H1 (cell line): Measurements from ENCODE around the gene RAB35. TPM values are rescaled to one million over a fixed set of nuclear protein-coding genes. Genes with fewer than 3 reads are reported as not detected.

Source experiments
- EZH2 ChIP-seq: fragments of 200-600 bp; sonication (generic); IDR thresholded peaks from 2 replicates; pipeline ENCODE4 v1.7.1; 2012; ENCODE audit warnings: low read depth, mild to moderate bottlenecking, moderate library complexity, low read length, inconsistent platforms; ENCODE audit not compliant: severe bottlenecking
- JUND ChIP-seq: IDR thresholded peaks from 2 replicates; pipeline ENCODE4 v1.6.1; 2011; ENCODE audit warnings: mild to moderate bottlenecking, improper control_type of control experiment, low read length
- polyA plus RNA-seq, 7 experiments: library from polyadenylated mRNA; depleted of rRNA in 3 of 7; stranded (reverse) in 5 of 7; unstranded in 2 of 7; fragments of >200 nt in 5 of 7; fragments of 200-250 nt in 2 of 7; gene quantifications; 1 replicate in 5 of 7; 2 replicates in 1 of 7; 4 replicates in 1 of 7; pipeline versions ENCODE4 v1.2.1 to v1.2.3, GENCODE V29; 2011 to 2013; ENCODE audit warnings: missing spikeins in 2 of 7, mixed read lengths in 2 of 7
- total RNA-seq: library from RNA; stranded (reverse); fragmentation: NEBNext Ultra II Directional; extraction: Animal tissue kit (Norgen Biotek cat#: 25700); gene quantifications from 2 replicates; pipeline ENCODE4 v1.2.1, GENCODE V29; 2021
- TF ChIP-seq, protein P1 (sequence below): fragments of 300-600 bp; sonication (generic); IDR thresholded peaks from 2 replicates; pipeline ENCODE4 v1.7.1; 2012; ENCODE audit warnings: low read length, moderate library complexity, mild to moderate bottlenecking, inconsistent platforms; ENCODE audit not compliant: insufficient replicate concordance
- TF ChIP-seq, protein P2 (sequence below), 3 experiments: IDR thresholded peaks; 1 replicate in 2 of 3; 2 replicates in 1 of 3; pipeline versions ENCODE4 v1.5.1 to v1.6.1; 2011; ENCODE audit warnings: low read length in 3 of 3, mild to moderate bottlenecking in 3 of 3, inconsistent platforms in 2 of 3, low read depth in 1 of 3, moderate library complexity in 1 of 3; ENCODE audit not compliant: insufficient read depth in 1 of 3; ENCODE audit errors: control extremely low read depth in 1 of 3
- TF ChIP-seq, protein P3 (sequence below): IDR thresholded peaks from 2 replicates; pipeline ENCODE4 v1.6.1; 2011; ENCODE audit warnings: low read depth, mild to moderate bottlenecking, low read length; ENCODE audit not compliant: insufficient read depth

Gene RAB35
- total and polyA plus RNA-seq, 2 of the 8 experiments (the other 6 are each of a cell fraction or from before 2014, with no cell fraction given): 33.4 to 39.0 TPM

DNA sequence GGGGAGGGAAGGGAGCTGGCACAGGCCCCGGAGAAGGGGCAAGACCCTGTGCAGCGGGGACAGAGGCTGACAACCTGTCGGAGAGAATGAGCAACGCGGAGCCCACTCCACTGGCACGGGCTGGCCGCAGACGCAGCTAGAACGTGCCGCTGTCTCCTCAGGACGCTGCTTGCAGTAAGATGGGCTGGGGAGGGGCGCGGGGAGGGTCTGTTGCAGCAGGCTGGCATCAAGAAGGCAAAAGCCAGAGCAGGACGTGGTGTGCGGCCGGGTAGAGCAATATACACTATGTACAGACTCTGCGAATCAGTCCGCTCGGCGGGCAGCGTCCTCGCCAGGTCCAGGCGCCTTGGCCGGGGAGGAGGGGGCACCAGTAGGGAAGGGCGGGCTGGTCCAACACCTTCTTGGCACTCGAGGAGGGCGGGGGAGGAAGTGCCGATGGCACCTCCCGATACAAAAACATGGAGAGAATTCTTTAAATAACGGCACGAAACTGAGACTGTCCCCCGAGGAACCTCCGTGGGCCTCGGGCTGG is 19.8 kb downstream of the RAB35 start (continued):
- TF ChIP-seq, protein P1, sequence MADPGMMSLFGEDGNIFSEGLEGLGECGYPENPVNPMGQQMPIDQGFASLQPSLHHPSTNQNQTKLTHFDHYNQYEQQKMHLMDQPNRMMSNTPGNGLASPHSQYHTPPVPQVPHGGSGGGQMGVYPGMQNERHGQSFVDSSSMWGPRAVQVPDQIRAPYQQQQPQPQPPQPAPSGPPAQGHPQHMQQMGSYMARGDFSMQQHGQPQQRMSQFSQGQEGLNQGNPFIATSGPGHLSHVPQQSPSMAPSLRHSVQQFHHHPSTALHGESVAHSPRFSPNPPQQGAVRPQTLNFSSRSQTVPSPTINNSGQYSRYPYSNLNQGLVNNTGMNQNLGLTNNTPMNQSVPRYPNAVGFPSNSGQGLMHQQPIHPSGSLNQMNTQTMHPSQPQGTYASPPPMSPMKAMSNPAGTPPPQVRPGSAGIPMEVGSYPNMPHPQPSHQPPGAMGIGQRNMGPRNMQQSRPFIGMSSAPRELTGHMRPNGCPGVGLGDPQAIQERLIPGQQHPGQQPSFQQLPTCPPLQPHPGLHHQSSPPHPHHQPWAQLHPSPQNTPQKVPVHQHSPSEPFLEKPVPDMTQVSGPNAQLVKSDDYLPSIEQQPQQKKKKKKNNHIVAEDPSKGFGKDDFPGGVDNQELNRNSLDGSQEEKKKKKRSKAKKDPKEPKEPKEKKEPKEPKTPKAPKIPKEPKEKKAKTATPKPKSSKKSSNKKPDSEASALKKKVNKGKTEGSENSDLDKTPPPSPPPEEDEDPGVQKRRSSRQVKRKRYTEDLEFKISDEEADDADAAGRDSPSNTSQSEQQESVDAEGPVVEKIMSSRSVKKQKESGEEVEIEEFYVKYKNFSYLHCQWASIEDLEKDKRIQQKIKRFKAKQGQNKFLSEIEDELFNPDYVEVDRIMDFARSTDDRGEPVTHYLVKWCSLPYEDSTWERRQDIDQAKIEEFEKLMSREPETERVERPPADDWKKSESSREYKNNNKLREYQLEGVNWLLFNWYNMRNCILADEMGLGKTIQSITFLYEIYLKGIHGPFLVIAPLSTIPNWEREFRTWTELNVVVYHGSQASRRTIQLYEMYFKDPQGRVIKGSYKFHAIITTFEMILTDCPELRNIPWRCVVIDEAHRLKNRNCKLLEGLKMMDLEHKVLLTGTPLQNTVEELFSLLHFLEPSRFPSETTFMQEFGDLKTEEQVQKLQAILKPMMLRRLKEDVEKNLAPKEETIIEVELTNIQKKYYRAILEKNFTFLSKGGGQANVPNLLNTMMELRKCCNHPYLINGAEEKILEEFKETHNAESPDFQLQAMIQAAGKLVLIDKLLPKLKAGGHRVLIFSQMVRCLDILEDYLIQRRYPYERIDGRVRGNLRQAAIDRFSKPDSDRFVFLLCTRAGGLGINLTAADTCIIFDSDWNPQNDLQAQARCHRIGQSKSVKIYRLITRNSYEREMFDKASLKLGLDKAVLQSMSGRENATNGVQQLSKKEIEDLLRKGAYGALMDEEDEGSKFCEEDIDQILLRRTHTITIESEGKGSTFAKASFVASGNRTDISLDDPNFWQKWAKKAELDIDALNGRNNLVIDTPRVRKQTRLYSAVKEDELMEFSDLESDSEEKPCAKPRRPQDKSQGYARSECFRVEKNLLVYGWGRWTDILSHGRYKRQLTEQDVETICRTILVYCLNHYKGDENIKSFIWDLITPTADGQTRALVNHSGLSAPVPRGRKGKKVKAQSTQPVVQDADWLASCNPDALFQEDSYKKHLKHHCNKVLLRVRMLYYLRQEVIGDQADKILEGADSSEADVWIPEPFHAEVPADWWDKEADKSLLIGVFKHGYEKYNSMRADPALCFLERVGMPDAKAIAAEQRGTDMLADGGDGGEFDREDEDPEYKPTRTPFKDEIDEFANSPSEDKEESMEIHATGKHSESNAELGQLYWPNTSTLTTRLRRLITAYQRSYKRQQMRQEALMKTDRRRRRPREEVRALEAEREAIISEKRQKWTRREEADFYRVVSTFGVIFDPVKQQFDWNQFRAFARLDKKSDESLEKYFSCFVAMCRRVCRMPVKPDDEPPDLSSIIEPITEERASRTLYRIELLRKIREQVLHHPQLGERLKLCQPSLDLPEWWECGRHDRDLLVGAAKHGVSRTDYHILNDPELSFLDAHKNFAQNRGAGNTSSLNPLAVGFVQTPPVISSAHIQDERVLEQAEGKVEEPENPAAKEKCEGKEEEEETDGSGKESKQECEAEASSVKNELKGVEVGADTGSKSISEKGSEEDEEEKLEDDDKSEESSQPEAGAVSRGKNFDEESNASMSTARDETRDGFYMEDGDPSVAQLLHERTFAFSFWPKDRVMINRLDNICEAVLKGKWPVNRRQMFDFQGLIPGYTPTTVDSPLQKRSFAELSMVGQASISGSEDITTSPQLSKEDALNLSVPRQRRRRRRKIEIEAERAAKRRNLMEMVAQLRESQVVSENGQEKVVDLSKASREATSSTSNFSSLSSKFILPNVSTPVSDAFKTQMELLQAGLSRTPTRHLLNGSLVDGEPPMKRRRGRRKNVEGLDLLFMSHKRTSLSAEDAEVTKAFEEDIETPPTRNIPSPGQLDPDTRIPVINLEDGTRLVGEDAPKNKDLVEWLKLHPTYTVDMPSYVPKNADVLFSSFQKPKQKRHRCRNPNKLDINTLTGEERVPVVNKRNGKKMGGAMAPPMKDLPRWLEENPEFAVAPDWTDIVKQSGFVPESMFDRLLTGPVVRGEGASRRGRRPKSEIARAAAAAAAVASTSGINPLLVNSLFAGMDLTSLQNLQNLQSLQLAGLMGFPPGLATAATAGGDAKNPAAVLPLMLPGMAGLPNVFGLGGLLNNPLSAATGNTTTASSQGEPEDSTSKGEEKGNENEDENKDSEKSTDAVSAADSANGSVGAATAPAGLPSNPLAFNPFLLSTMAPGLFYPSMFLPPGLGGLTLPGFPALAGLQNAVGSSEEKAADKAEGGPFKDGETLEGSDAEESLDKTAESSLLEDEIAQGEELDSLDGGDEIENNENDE: no peak
- TF ChIP-seq EZH2 (no peak), JUND (no peak)
- TF ChIP-seq, protein P2, sequence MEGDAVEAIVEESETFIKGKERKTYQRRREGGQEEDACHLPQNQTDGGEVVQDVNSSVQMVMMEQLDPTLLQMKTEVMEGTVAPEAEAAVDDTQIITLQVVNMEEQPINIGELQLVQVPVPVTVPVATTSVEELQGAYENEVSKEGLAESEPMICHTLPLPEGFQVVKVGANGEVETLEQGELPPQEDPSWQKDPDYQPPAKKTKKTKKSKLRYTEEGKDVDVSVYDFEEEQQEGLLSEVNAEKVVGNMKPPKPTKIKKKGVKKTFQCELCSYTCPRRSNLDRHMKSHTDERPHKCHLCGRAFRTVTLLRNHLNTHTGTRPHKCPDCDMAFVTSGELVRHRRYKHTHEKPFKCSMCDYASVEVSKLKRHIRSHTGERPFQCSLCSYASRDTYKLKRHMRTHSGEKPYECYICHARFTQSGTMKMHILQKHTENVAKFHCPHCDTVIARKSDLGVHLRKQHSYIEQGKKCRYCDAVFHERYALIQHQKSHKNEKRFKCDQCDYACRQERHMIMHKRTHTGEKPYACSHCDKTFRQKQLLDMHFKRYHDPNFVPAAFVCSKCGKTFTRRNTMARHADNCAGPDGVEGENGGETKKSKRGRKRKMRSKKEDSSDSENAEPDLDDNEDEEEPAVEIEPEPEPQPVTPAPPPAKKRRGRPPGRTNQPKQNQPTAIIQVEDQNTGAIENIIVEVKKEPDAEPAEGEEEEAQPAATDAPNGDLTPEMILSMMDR (IDR thresholded peaks at IDR 0.05; ENCODE audit: control extremely low read depth in 1 of 3, insufficient read depth in 1 of 3, low read depth in 1 of 3, low read length in 3 of 3): no peak
- TF ChIP-seq, protein P3, sequence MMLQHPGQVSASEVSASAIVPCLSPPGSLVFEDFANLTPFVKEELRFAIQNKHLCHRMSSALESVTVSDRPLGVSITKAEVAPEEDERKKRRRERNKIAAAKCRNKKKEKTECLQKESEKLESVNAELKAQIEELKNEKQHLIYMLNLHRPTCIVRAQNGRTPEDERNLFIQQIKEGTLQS: no peak
